Measurements from ENCODE around the gene CDC34.
A peak's percentile ranks its signal among the peaks of the same experiment; 100 is the strongest.

The CDC34 gene

GRCh38 chr19:507286-508203, 24.0 kb upstream of the CDC34 start, which contains the start of gene TPGS1:
Gene TPGS1, plus strand, starts transcription at chr19:507497. Its CDS starts 10 bp downstream, at chr19:507507.
- no peak for TF ChIP-seq CTCF (conservative IDR thresholded peaks at IDR 0.05; ENCODE audit: low read depth, low read length)
- H3K4me3 ChIP-seq (ENCODE audit: low read depth, low read length): peak within 1 kb of the TSS; percentile 95
- peak; percentile 80 for DNase-seq (ENCODE audit: low read depth)

- H3K4me3 ChIP-seq (ENCODE audit: low read depth, low read length): peak overlapping the region; percentile 95
- no peak for TF ChIP-seq CTCF (conservative IDR thresholded peaks at IDR 0.05; ENCODE audit: low read depth, low read length)
- DNase-seq (ENCODE audit: low read depth): no peak
Measured at GRCh38 chr19:508204-509150, 23.1 kb upstream of the CDC34 start.

GRCh38 chr19:510606-511100, 20.9 kb upstream of the CDC34 start:
- peak; percentile 98 for TF ChIP-seq CTCF (conservative IDR thresholded peaks at IDR 0.05; ENCODE audit: low read depth, low read length)
- DNase-seq (ENCODE audit: low read depth): peak; percentile 92
- H3K4me3 ChIP-seq (ENCODE audit: low read depth, low read length): peak overlapping the region; percentile 40

GRCh38 chr19:511101-511851, 20.3 kb upstream of the CDC34 start:
- no peak for TF ChIP-seq CTCF (conservative IDR thresholded peaks at IDR 0.05; ENCODE audit: low read depth, low read length)
- DNase-seq (ENCODE audit: low read depth): peak; percentile 73
- peak overlapping the region; percentile 40 for H3K4me3 ChIP-seq (ENCODE audit: low read depth, low read length)

DNA sequence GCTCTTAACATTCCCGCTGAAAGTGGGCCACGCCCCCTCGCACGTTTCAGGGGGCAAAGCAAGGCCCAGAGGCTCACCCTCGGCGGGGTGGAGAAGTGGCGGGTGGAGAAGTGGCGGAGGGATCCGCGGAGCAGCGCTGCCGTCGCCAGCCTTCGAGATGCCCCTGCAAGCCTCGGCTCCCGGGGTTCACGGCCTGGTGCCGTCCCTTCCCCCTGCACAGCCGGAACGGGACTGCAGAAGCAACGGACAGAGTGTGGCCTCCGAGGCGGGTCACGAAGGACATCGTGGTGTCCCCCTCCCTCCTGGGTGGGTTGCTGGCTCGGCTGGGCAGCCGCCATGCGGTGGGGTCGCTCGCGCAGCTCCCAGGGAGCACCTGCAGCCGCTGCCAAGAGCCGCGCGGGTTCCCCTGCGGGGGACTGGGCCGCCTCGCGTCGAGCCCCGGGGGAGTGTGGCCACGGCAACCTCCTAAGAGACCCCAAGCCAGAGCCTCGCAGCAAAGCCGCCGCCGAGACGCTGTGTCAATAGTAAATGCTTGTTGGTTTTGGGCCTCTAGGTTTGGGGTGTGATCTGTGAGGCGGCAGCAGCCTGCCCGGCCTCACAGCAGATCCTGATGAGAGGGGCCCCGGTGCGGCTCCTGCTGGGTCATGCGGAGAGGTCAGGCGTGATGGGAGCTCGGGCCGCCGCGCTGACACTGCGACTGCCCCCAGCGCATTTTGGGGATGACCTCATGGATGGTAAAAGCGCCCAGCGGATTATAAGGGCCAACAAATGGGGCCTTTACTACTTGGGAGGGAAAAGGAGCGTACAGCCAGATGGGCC, 18.8 kb upstream of the CDC34 start:
- no peak for TF ChIP-seq CTCF (conservative IDR thresholded peaks at IDR 0.05; ENCODE audit: low read depth, low read length)
- no peak for DNase-seq (ENCODE audit: low read depth)
- no peak overlapping the region for H3K4me3 ChIP-seq (ENCODE audit: low read depth, low read length)
